ENCODE results near the gene SNAPC1. TPM values are rescaled to one million over a fixed set of nuclear protein-coding genes. Genes with fewer than 3 reads are reported as not detected.

Gene SNAPC1
- total and polyA plus RNA-seq, 2 donors (not counting 3 experiments of a cell fraction or from before 2014, with no cell fraction given) = 12.7 to 14.3 TPM

DNA sequence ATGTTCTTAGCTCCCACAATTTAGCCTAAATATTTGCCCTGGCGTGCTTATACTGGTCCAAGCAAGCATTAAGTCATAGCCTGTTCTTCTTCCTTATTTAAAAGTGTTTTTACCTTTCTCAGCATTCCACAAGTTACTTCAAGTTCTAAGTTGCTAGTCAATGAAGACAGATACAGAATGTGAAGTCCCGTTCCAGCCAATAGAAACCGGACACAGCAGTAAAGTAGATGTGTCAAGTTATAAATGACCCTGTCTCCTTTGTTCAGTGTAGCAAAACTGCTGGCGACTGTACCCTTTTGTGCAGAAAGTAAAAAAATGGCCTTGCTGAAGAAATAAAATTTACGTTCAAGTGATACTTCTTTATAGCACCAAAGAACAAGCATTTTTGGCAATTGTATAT lies 3.9 kb downstream of the SNAPC1 start:
- DNase-seq (ENCODE audit: low read depth, low spot score) = peak; percentile 31
- peaks cover 5 to 13% of the 10 kb centered on the region in 2 experiments for H3K36me3 ChIP-seq (ENCODE audit: control insufficient read depth in 2 of 2, extremely low read depth in 1 of 2, insufficient read depth in 2 of 2, low read length in 2 of 2)
- FAIRE-seq = no peak
- ChIA-PET CTCF (interaction anchor here (1.3 to 1.4 kb wide), 3 partner anchors 17 to 361 kb away, joined by 3 to 5 read pairs (median 4); no protein-coding TSS in a partner anchor), POLR2A (no interaction called here)
- H2AFZ ChIP-seq (ENCODE audit: low read depth, low read length) = no peak overlapping the region
- BruUV-seq (replicated peaks) = no TSS peak
- no peak overlapping the region for H3K9ac ChIP-seq (replicated peaks; ENCODE audit: extremely low read depth, insufficient read depth, low read length)
- no peak overlapping the region for H3K27ac ChIP-seq (ENCODE audit: insufficient read depth, low read depth, low read length)
- H3K79me2 ChIP-seq (ENCODE audit: control insufficient read depth, insufficient read depth, low read length) = peaks cover 50% of the 10 kb centered on the region
- TF ChIP-seq EZH2 (IDR thresholded peaks at IDR 0.05; ENCODE audit: borderline replicate concordance, low read depth, low read length, severe bottlenecking) (no peak), POLR2AphosphoS5 (IDR thresholded peaks at IDR 0.05; ENCODE audit: insufficient read depth, low read depth, low read length) (no peak), MYC (IDR thresholded peaks at IDR 0.05; ENCODE audit: low read depth, low read length) (no peak), GATA2 (IDR thresholded peaks at IDR 0.05; ENCODE audit: insufficient read depth, insufficient read length, low read depth, low read length) (no peak), POLR2A (IDR thresholded peaks at IDR 0.05; ENCODE audit: low read depth, low read length) (no peak), JUN (IDR thresholded peaks at IDR 0.05; ENCODE audit: borderline replicate concordance, insufficient read depth, insufficient read length, low read depth) (no peak)
- TF ChIP-seq, protein P1, sequence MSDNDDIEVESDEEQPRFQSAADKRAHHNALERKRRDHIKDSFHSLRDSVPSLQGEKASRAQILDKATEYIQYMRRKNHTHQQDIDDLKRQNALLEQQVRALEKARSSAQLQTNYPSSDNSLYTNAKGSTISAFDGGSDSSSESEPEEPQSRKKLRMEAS (IDR thresholded peaks at IDR 0.05; ENCODE audit: insufficient read depth, insufficient read length) = no peak
- no peaks in the 10 kb centered on the region for H3K9me3 ChIP-seq (replicated peaks; ENCODE audit: control insufficient read depth, insufficient read depth, low read length)
- no peaks in the 10 kb centered on the region for H3K27me3 ChIP-seq (ENCODE audit: control insufficient read depth in 2 of 2, insufficient read depth in 2 of 2, low read length in 2 of 2)
- intact Hi-C loops (cut with micrococcal nuclease) = loop anchor here (10.0 kb wide), 1 partner anchor 471 kb away; no protein-coding TSS in a partner anchor
- H3K4me2 ChIP-seq (ENCODE audit: insufficient read depth, low read length) = peak overlapping the region; percentile 73
- H3K4me1 ChIP-seq (ENCODE audit: control insufficient read depth, extremely low read depth, insufficient read depth, low read length) = peaks cover 29% of the 10 kb centered on the region
- H4K20me1 ChIP-seq (replicated peaks; ENCODE audit: control insufficient read depth, extremely low read depth, insufficient read depth, low read length) = no peaks in the 10 kb centered on the region
- H3K4me3 ChIP-seq (replicated peaks in 1 of 3; ENCODE audit: insufficient read depth in 1 of 3, low read depth in 1 of 3, low read length in 3 of 3) = peak overlapping the region in 1 of 3 experiments; percentile 83
- dilution Hi-C loops (cut with MboI; ENCODE audit: extremely low pct_ligation_motif_present, low sequenced_read_pairs) = no loop called here
- H3K9me1 ChIP-seq (replicated peaks; ENCODE audit: control insufficient read depth, extremely low read depth, insufficient read depth, low read length) = no peaks in the 10 kb centered on the region

DNA sequence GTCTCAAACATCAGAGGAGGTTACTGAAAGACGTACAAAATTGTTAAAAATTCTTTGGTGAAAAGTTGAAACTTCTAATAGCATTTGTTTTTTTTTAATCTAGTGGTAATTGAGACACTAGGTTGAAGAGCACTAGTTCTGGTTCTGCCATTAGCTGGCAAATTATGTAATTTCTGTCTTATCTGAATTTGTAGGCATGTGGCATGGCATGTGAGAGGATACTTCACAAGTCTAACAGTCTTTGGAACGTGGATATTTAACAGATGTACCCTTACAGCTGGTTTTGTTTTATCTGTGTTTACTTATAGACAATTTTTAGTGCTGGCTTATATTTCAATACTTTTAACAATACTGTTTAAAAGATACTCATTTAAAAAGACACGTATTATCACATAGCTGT lies 6.0 kb downstream of the SNAPC1 start:
- Histone ChIP-seq H3K79me2 (ENCODE audit: control insufficient read depth, insufficient read depth, low read length) (peaks cover 42% of the 10 kb centered on the region), H3K36me3 (ENCODE audit: control insufficient read depth in 2 of 2, extremely low read depth in 1 of 2, insufficient read depth in 2 of 2, low read length in 2 of 2) (peaks cover 8 to 16% of the 10 kb centered on the region in 2 experiments), H3K27me3 (ENCODE audit: control insufficient read depth in 2 of 2, insufficient read depth in 2 of 2, low read length in 2 of 2) (no peaks in the 10 kb centered on the region), H3K9ac (replicated peaks; ENCODE audit: extremely low read depth, insufficient read depth, low read length) (no peak overlapping the region), H3K27ac (ENCODE audit: insufficient read depth, low read depth, low read length) (no peak overlapping the region), H3K4me3 (replicated peaks in 1 of 3; ENCODE audit: insufficient read depth in 1 of 3, low read depth in 1 of 3, low read length in 3 of 3) (no peak overlapping the region), H3K4me2 (ENCODE audit: insufficient read depth, low read length) (no peak overlapping the region), H2AFZ (ENCODE audit: low read depth, low read length) (no peak overlapping the region), H4K20me1 (replicated peaks; ENCODE audit: control insufficient read depth, extremely low read depth, insufficient read depth, low read length) (no peaks in the 10 kb centered on the region), H3K9me1 (replicated peaks; ENCODE audit: control insufficient read depth, extremely low read depth, insufficient read depth, low read length) (no peaks in the 10 kb centered on the region), H3K9me3 (replicated peaks; ENCODE audit: control insufficient read depth, insufficient read depth, low read length) (no peaks in the 10 kb centered on the region), H3K4me1 (ENCODE audit: control insufficient read depth, extremely low read depth, insufficient read depth, low read length) (peaks cover 24% of the 10 kb centered on the region)
- TF ChIP-seq GATA2 (IDR thresholded peaks at IDR 0.05; ENCODE audit: insufficient read depth, insufficient read length, low read depth, low read length) (no peak), MYC (IDR thresholded peaks at IDR 0.05; ENCODE audit: low read depth, low read length) (no peak), POLR2AphosphoS5 (IDR thresholded peaks at IDR 0.05; ENCODE audit: insufficient read depth, low read depth, low read length) (no peak), JUN (IDR thresholded peaks at IDR 0.05; ENCODE audit: borderline replicate concordance, insufficient read depth, insufficient read length, low read depth) (no peak), FOS (IDR thresholded peaks at IDR 0.05; ENCODE audit: borderline replicate concordance, insufficient read depth, low read length) (no peak), EZH2 (IDR thresholded peaks at IDR 0.05; ENCODE audit: borderline replicate concordance, low read depth, low read length, severe bottlenecking) (no peak)
- TF ChIP-seq, protein P1 (IDR thresholded peaks at IDR 0.05; ENCODE audit: insufficient read depth, insufficient read length) = no peak
- dilution Hi-C loops (cut with MboI; ENCODE audit: extremely low pct_ligation_motif_present, low sequenced_read_pairs) = no loop called here
- BruUV-seq (replicated peaks) = no TSS peak
- FAIRE-seq (no peak), DNase-seq (ENCODE audit: low read depth, low spot score) (no peak)
- intact Hi-C loops (cut with micrococcal nuclease) = loop anchor here (10.0 kb wide), 1 partner anchor 473 kb away; no protein-coding TSS in a partner anchor
- CTCF ChIA-PET = interaction anchor here (1.8 kb wide), 1 partner anchor 12 kb away, joined by 4 read pairs; no protein-coding TSS in a partner anchor
- POLR2A ChIA-PET = no interaction called here

Data from endothelial cell of umbilical vein (primary cell).